Mesodermal cell (in vitro differentiated cells): ENCODE measurements around the gene SLFNL1.

Experiments used
- H3K27ac ChIP-seq: 2 replicates; pipeline ENCODE4 v1.7.0; 2013; ENCODE audit warnings: mild to moderate bottlenecking, low read depth, low read length, moderate library complexity; ENCODE audit not compliant: severe bottlenecking
- H3K36me3 ChIP-seq: 2 replicates; pipeline ENCODE4 v1.7.1; 2013; ENCODE audit warnings: mild to moderate bottlenecking, low read length, moderate library complexity; ENCODE audit not compliant: control insufficient read depth, insufficient read depth
- H3K4me1 ChIP-seq: one replicate; pipeline ENCODE4 v1.7.1; 2013; ENCODE audit warnings: mild to moderate bottlenecking, low read length; ENCODE audit not compliant: insufficient read depth, control insufficient read depth, poor library complexity, severe bottlenecking
- H3K4me3 ChIP-seq: 2 replicates; pipeline ENCODE4 v1.7.0; 2013; ENCODE audit warnings: low read length, control low read depth, mild to moderate bottlenecking; ENCODE audit not compliant: insufficient read depth, poor library complexity, severe bottlenecking; ENCODE audit errors: extremely low read depth
- H3K9me3 ChIP-seq: 2 replicates; pipeline ENCODE4 v1.7.1; 2013; ENCODE audit warnings: mild to moderate bottlenecking, low read length, moderate library complexity; ENCODE audit not compliant: control insufficient read depth
- WGBS, 2 experiments: methylation state at CpG; one replicate each; pipeline ENCODE4 v1.1.5; 2013; ENCODE audit warnings: missing lambda C conversion rate in 2 of 2; ENCODE audit not compliant: insufficient coverage in 2 of 2; 5-methylcytosine and 5-hydroxymethylcytosine counted together

Gene SLFNL1

GRCh38 chr1:40979241-40980067 lies 42.1 kb downstream of the SLFNL1 start, which contains the start of gene CTPS1:
TSS of gene CTPS1 (plus strand) at chr1:40979696. CDS start at chr1:40983291, 3,595 bp downstream.
- WGBS, 2 experiments = 0 to 1% methylated on average over 60 to 72 of the region's 96 CpGs
- H3K4me3 ChIP-seq = peak within 1 kb of the TSS; percentile 66
- peak within 1 kb of the TSS; percentile 92 for H3K27ac ChIP-seq
- H3K36me3 ChIP-seq = peaks cover 30% of the 10 kb centered on the region
- no peaks in the 10 kb centered on the region for H3K9me3 ChIP-seq
- H3K4me1 ChIP-seq = peaks cover 52% of the 10 kb centered on the region

- Histone ChIP-seq H3K27ac (peak overlapping the region; percentile 92), H3K9me3 (no peaks in the 10 kb centered on the region), H3K4me3 (peak overlapping the region; percentile 66), H3K36me3 (peaks cover 24% of the 10 kb centered on the region), H3K4me1 (peaks cover 58% of the 10 kb centered on the region)
- 40 to 48% methylated on average over 12 to 14 of the region's 17 CpGs for WGBS, 2 experiments
Observed at GRCh38 chr1:40978886-40979240, 42.7 kb downstream of the SLFNL1 start.

GRCh38 chr1:40977716-40978115 lies 43.8 kb downstream of the SLFNL1 start:
- Histone ChIP-seq H3K36me3 (peaks cover 13% of the 10 kb centered on the region), H3K4me3 (no peak overlapping the region), H3K9me3 (no peaks in the 10 kb centered on the region), H3K27ac (peak overlapping the region; percentile 91), H3K4me1 (peaks cover 51% of the 10 kb centered on the region)
- WGBS, 2 experiments = no CpG with 5 or more reads among the region's 1 CpG

- peaks cover 45% of the 10 kb centered on the region for H3K4me1 ChIP-seq
- H3K4me3 ChIP-seq = no peak overlapping the region
- peaks cover 8% of the 10 kb centered on the region for H3K36me3 ChIP-seq
- H3K27ac ChIP-seq = peak overlapping the region; percentile 91
- no peaks in the 10 kb centered on the region for H3K9me3 ChIP-seq
- WGBS, 2 experiments = 83 to 85% methylated on average over 4 to 5 of the region's 5 CpGs
Observed at GRCh38 chr1:40976952-40977690, 44.4 kb downstream of the SLFNL1 start.

- H3K27ac ChIP-seq = no peak overlapping the region
- H3K4me3 ChIP-seq = no peak overlapping the region
- no peaks in the 10 kb centered on the region for H3K9me3 ChIP-seq
- WGBS, 2 experiments = 79 to 85% methylated on average over 5 to 9 of the region's 9 CpGs
- H3K4me1 ChIP-seq = peaks cover 37% of the 10 kb centered on the region
- H3K36me3 ChIP-seq = no peaks in the 10 kb centered on the region
Observed at GRCh38 chr1:40974945-40975344, 46.6 kb downstream of the SLFNL1 start.

- no peaks in the 10 kb centered on the region for H3K9me3 ChIP-seq
- no peak overlapping the region for H3K4me3 ChIP-seq
- H3K36me3 ChIP-seq = no peaks in the 10 kb centered on the region
- peak overlapping the region; percentile 10 for H3K27ac ChIP-seq
- peaks cover 37% of the 10 kb centered on the region for H3K4me1 ChIP-seq
- 82 to 86% methylated on average over 1 to 2 of the region's 2 CpGs for WGBS, 2 experiments
Observed at GRCh38 chr1:40973912-40974311, 47.6 kb downstream of the SLFNL1 start.

- Histone ChIP-seq H3K27ac (no peak overlapping the region), H3K4me1 (peaks cover 32% of the 10 kb centered on the region), H3K9me3 (no peaks in the 10 kb centered on the region), H3K36me3 (no peaks in the 10 kb centered on the region), H3K4me3 (no peak overlapping the region)
- no CpG with 5 or more reads among the region's 1 CpG for WGBS, 2 experiments
Observed at GRCh38 chr1:40971966-40972365, 49.6 kb downstream of the SLFNL1 start.

- H3K36me3 ChIP-seq = no peaks in the 10 kb centered on the region
- H3K27ac ChIP-seq = no peak overlapping the region
- no peaks in the 10 kb centered on the region for H3K9me3 ChIP-seq
- WGBS, 2 experiments = 98% methylated on average over 5 to 6 of the region's 6 CpGs
- H3K4me1 ChIP-seq = peaks cover 21% of the 10 kb centered on the region
- H3K4me3 ChIP-seq = no peak overlapping the region
Observed at GRCh38 chr1:40969445-40969844, 52.1 kb downstream of the SLFNL1 start.

GRCh38 chr1:40966417-40966816 lies 55.1 kb downstream of the SLFNL1 start:
- H3K4me1 ChIP-seq = peaks cover 13% of the 10 kb centered on the region
- no peaks in the 10 kb centered on the region for H3K9me3 ChIP-seq
- H3K27ac ChIP-seq = no peak overlapping the region
- no peak overlapping the region for H3K4me3 ChIP-seq
- 70 to 83% methylated on average over 2 to 4 of the region's 4 CpGs for WGBS, 2 experiments
- H3K36me3 ChIP-seq = no peaks in the 10 kb centered on the region
